H1 (cell line): ENCODE data around the gene PRMT9. TPM values are rescaled to one million over a fixed set of nuclear protein-coding genes. Genes with fewer than 3 reads are reported as not detected.

Experiments
- CTCF ChIA-PET: fragments of 300-600 bp; sonication (Branson Sonifier 250); formaldehyde crosslinking; loops from one replicate; lab custom pipeline; 2021; ENCODE audit not compliant: partially characterized antibody; lab: Charles Lee
- POLR2A ChIA-PET: fragments of 300-600 bp; sonication (Branson Sonifier 250); formaldehyde crosslinking; loops from one replicate; lab custom pipeline; 2021; ENCODE audit warnings: inconsistent platforms; ENCODE audit not compliant: partially characterized antibody; lab: Charles Lee
- DNase-seq, 2 experiments: peaks; one replicate each; pipeline versions ENCODE4 v3.0.0 to v3.0.0-alpha.2; 2010 to 2022; ENCODE audit warnings: low spot score in 2 of 2, low read depth in 1 of 2, mixed read lengths in 1 of 2
- FAIRE-seq: peaks from 2 replicates; lab custom pipeline; 2011; peaks lifted over from hg19 to GRCh38; lab: Jason Lieb, UNC
- H2AFZ ChIP-seq: 2 replicates; pipeline ENCODE4 v1.8.1; 2012; ENCODE audit warnings: low read length, inconsistent platforms
- H2AK5ac ChIP-seq: 2 replicates; pipeline ENCODE4 v1.6.1; 2013; ENCODE audit warnings: low read depth, low read length
- H2BK120ac ChIP-seq: replicated peaks from 2 replicates; pipeline ENCODE3; 2013; ENCODE audit warnings: low read depth, low read length, inconsistent platforms
- H2BK12ac ChIP-seq: 2 replicates; pipeline ENCODE4 v1.6.1; 2013; ENCODE audit warnings: low read depth, low read length
- H2BK15ac ChIP-seq: 2 replicates; pipeline ENCODE4 v1.6.1; 2013; ENCODE audit warnings: low read length
- H2BK20ac ChIP-seq: 2 replicates; pipeline ENCODE4 v1.6.1; 2013; ENCODE audit warnings: low read length
- H2BK5ac ChIP-seq: 2 replicates; pipeline ENCODE4 v1.6.1; 2013; ENCODE audit warnings: low read depth, low read length
- H3K14ac ChIP-seq: 2 replicates; pipeline ENCODE4 v1.6.1; 2013; ENCODE audit warnings: inconsistent platforms; ENCODE audit not compliant: insufficient read length
- H3K18ac ChIP-seq: 2 replicates; pipeline ENCODE4 v1.6.1; 2013; ENCODE audit warnings: low read length; ENCODE audit errors: extremely low read depth
- H3K23ac ChIP-seq: 2 replicates; pipeline ENCODE4 v1.6.1; 2013; ENCODE audit warnings: inconsistent platforms; ENCODE audit not compliant: insufficient read length
- H3K23me2 ChIP-seq: 2 replicates; pipeline ENCODE4 v1.6.1; 2013; ENCODE audit warnings: low read depth, low read length
- H3K27ac ChIP-seq: 2 replicates; pipeline ENCODE4 v1.6.1; 2011; ENCODE audit warnings: low read depth, low read length, inconsistent platforms
- H3K27me3 ChIP-seq, 4 experiments: replicated peaks in 1 of 4; 1 replicate in 1 of 4; 2 replicates in 3 of 4; pipeline versions ENCODE4 v1.6.1 to v1.8.1; 2011 to 2013; ENCODE audit warnings: low read length in 3 of 4, mild to moderate bottlenecking in 3 of 4, inconsistent platforms in 2 of 4, mixed read lengths in 2 of 4, moderate library complexity in 1 of 4; ENCODE audit not compliant: control insufficient read depth in 3 of 4, insufficient read depth in 3 of 4; ENCODE audit errors: extremely low read depth in 1 of 4
- H3K36me3 ChIP-seq, 4 experiments: 2 replicates each; pipeline versions ENCODE4 v1.6.1 to v1.8.1; 2011 to 2013; ENCODE audit warnings: mild to moderate bottlenecking in 4 of 4, low read length in 3 of 4, moderate library complexity in 2 of 4, control low read depth in 1 of 4, inconsistent platforms in 1 of 4; ENCODE audit not compliant: insufficient read depth in 4 of 4, control insufficient read depth in 2 of 4
- H3K4ac ChIP-seq: replicated peaks from 2 replicates; pipeline ENCODE3; 2013; ENCODE audit warnings: low read length, low read depth, mixed read lengths, inconsistent platforms; ENCODE audit not compliant: insufficient read length
- H3K4me1 ChIP-seq, 4 experiments: replicated peaks in 1 of 4; 1 replicate in 1 of 4; 2 replicates in 3 of 4; pipeline versions ENCODE4 v1.6.1 to v1.8.1; 2011 to 2013; ENCODE audit warnings: low read length in 3 of 4, inconsistent platforms in 2 of 4, mixed read lengths in 1 of 4; ENCODE audit not compliant: insufficient read depth in 4 of 4, control insufficient read depth in 3 of 4
- H3K4me2 ChIP-seq, 2 experiments: 2 replicates each; pipeline versions ENCODE4 v1.6.1 to v1.8.1; 2011 to 2013; ENCODE audit warnings: low read depth in 2 of 2, low read length in 2 of 2, control low read depth in 1 of 2, inconsistent platforms in 1 of 2, mild to moderate bottlenecking in 1 of 2; ENCODE audit not compliant: insufficient read depth in 1 of 2
- H3K4me3 ChIP-seq, 4 experiments: fragments of 200-600, 300-600 bp in 1 of 4; sonication (generic), shearing (Covaris generic), sonication (Bioruptor Twin) in 1 of 4; 2 replicates each; pipeline versions ENCODE4 v1.5.1 to v1.8.1; 2011 to 2016; ENCODE audit warnings: low read length in 4 of 4, low read depth in 3 of 4, control low read depth in 2 of 4, inconsistent platforms in 2 of 4, mild to moderate bottlenecking in 2 of 4, mixed read lengths in 1 of 4, moderate library complexity in 1 of 4; ENCODE audit not compliant: insufficient read depth in 2 of 4; ENCODE audit errors: extremely low read depth in 1 of 4
- H3K56ac ChIP-seq: replicated peaks from 2 replicates; pipeline ENCODE3; 2013; ENCODE audit warnings: low read depth, mild to moderate bottlenecking, mixed read lengths, low read length, inconsistent platforms; ENCODE audit not compliant: insufficient read length
- H3K79me1 ChIP-seq: 2 replicates; pipeline ENCODE4 v1.6.1; 2013; ENCODE audit warnings: low read depth, low read length, control low read depth
- H3K79me2 ChIP-seq, 2 experiments: 2 replicates each; pipeline versions ENCODE4 v1.6.1 to v1.8.1; 2012 to 2013; ENCODE audit warnings: low read length in 2 of 2, mild to moderate bottlenecking in 2 of 2, inconsistent platforms in 1 of 2; ENCODE audit not compliant: insufficient read depth in 2 of 2, control insufficient read depth in 1 of 2
- H3K9ac ChIP-seq, 4 experiments: replicated peaks in 1 of 4; 1 replicate in 1 of 4; 2 replicates in 3 of 4; pipeline versions ENCODE4 v1.6.1 to v1.8.1; 2011 to 2013; ENCODE audit warnings: low read depth in 3 of 4, low read length in 3 of 4, control low read depth in 2 of 4, mild to moderate bottlenecking in 2 of 4, moderate library complexity in 2 of 4, inconsistent platforms in 1 of 4; ENCODE audit errors: extremely low read depth in 1 of 4
- H3K9me3 ChIP-seq, 2 experiments: 2 replicates each; pipeline versions ENCODE4 v1.6.1 to v1.8.1; 2012 to 2013; ENCODE audit warnings: mild to moderate bottlenecking in 2 of 2, moderate library complexity in 2 of 2, control low read depth in 1 of 2, inconsistent platforms in 1 of 2, low read depth in 1 of 2, low read length in 1 of 2, mixed read lengths in 1 of 2; ENCODE audit not compliant: insufficient read depth in 2 of 2
- H4K20me1 ChIP-seq, 2 experiments: replicated peaks in 1 of 2; 2 replicates each; pipeline versions ENCODE3 to v1.8.1; 2011 to 2013; ENCODE audit warnings: inconsistent platforms in 2 of 2, low read length in 2 of 2, mild to moderate bottlenecking in 1 of 2; ENCODE audit not compliant: insufficient read depth in 2 of 2, control insufficient read depth in 1 of 2
- H4K5ac ChIP-seq: 2 replicates; pipeline ENCODE4 v1.6.1; 2013; ENCODE audit warnings: low read length, low read depth, mixed read lengths, inconsistent platforms; ENCODE audit not compliant: insufficient read length
- H4K8ac ChIP-seq: 2 replicates; pipeline ENCODE4 v1.8.0; 2013; ENCODE audit warnings: mild to moderate bottlenecking, moderate library complexity, low read length, inconsistent platforms; ENCODE audit not compliant: insufficient read depth; ENCODE audit errors: extremely low read depth
- H4K91ac ChIP-seq: replicated peaks from 2 replicates; pipeline ENCODE3; 2013; ENCODE audit warnings: low read length, mixed read lengths, inconsistent platforms; ENCODE audit not compliant: insufficient read length
- CBX8 ChIP-seq: fragments of 300-800, 300-1000 bp; sonication (generic); IDR thresholded peaks from 2 replicates; pipeline ENCODE4 v1.7.1; 2016; ENCODE audit warnings: low read depth, low read length, borderline replicate concordance
- RAD21 ChIP-seq, 2 experiments: IDR thresholded peaks in 1 of 2; conservative IDR thresholded peaks in 1 of 2; 2 replicates each; pipeline ENCODE4 v1.6.1; 2011; ENCODE audit warnings: low read depth in 2 of 2, low read length in 2 of 2, improper control_type of control experiment in 1 of 2, inconsistent platforms in 1 of 2, mild to moderate bottlenecking in 1 of 2, moderate library complexity in 1 of 2
- SIX5 ChIP-seq: IDR thresholded peaks from 2 replicates; pipeline ENCODE4 v1.6.1; 2011; ENCODE audit warnings: mild to moderate bottlenecking, low read depth, low read length
- TBP ChIP-seq: IDR thresholded peaks from 2 replicates; pipeline ENCODE4 v1.6.1; 2011; ENCODE audit warnings: low read depth, low read length, improper control_type of control experiment
- TEAD4 ChIP-seq: IDR thresholded peaks from 2 replicates; pipeline ENCODE4 v1.6.1; 2012; ENCODE audit warnings: low read depth, low read length, inconsistent platforms, mixed read lengths
- WGBS, 2 experiments: shearing (Covaris generic) in 1 of 2; methylation state at CpG; one replicate each; pipeline versions ENCODE4 v1.1.6 to v1.1.7; 2013 to 2015; ENCODE audit warnings: low lambda C conversion rate in 2 of 2, mixed read lengths in 2 of 2, inconsistent platforms in 1 of 2, low coverage in 1 of 2, missing lambda C conversion rate in 1 of 2; ENCODE audit not compliant: insufficient replicate concordance in 2 of 2, insufficient coverage in 1 of 2, insufficient read length in 1 of 2; ENCODE audit errors: extremely low coverage in 1 of 2, missing lambda C conversion rate in 1 of 2; 5-methylcytosine and 5-hydroxymethylcytosine counted together
- polyA plus RNA-seq, 7 experiments: library from polyadenylated mRNA; depleted of rRNA in 3 of 7; stranded (reverse) in 5 of 7; unstranded in 2 of 7; fragments of >200 nt in 5 of 7; fragments of 200-250 nt in 2 of 7; gene quantifications; 1 replicate in 5 of 7; 2 replicates in 1 of 7; 4 replicates in 1 of 7; pipeline versions ENCODE4 v1.2.1 to v1.2.3, GENCODE V29; 2011 to 2013; ENCODE audit warnings: missing spikeins in 2 of 7, mixed read lengths in 2 of 7
- total RNA-seq: library from RNA; stranded (reverse); fragmentation: NEBNext Ultra II Directional; extraction: Animal tissue kit (Norgen Biotek cat#: 25700); gene quantifications from 2 replicates; pipeline ENCODE4 v1.2.1, GENCODE V29; 2021

PRMT9 gene
- total and polyA plus RNA-seq, 2 of the 8 experiments (the other 6 are each of a cell fraction or from before 2014, with no cell fraction given): 3.8 to 9.6 TPM

DNA sequence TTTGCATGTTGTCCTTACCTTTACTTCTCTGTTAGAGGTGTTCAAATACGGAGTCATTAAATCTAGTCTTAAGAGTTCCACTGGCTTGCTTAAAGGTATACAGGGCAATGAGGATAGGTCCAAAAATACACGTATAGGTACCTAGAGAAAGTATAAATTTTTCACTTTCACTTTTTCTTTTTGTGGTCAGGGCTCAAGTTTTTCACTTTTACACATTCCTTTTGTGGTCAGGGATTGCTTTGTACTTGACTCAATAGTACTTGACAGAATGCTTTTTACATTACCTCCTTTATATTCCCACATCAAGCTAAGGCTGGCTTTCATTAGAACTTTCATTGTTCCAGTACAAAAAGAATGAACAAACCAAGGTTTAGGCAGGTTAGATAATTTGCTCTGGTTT, 45.0 kb downstream of the PRMT9 start:
- Histone ChIP-seq H3K4me1 (peaks cover 0 to 11% (median 0%) of the 10 kb centered on the region in 4 experiments; a peak in 1 of 7 replicates), H4K8ac (no peak overlapping the region), H2BK20ac (no peak overlapping the region), H3K9ac (no peak overlapping the region), H2BK120ac (no peak overlapping the region), H2BK12ac (no peak overlapping the region), H2AK5ac (no peak overlapping the region), H4K20me1 (no peaks in the 10 kb centered on the region), H2BK5ac (no peak overlapping the region), H3K4me2 (no peak overlapping the region), H3K56ac (no peak overlapping the region), H4K91ac (no peak overlapping the region), H3K4ac (no peak overlapping the region), H3K14ac (no peak overlapping the region), H3K79me2 (no peaks in the 10 kb centered on the region; a peak in 2 of 4 replicates)
- POLR2A ChIA-PET: interaction anchor here (1.0 to 1.9 kb wide), 4 partner anchors 13 to 93 kb away, joined by 3 to 5 read pairs (median 4); partner anchors contain the start of gene ARHGAP10
- CTCF ChIA-PET: interaction anchor here (1.0 to 3.7 kb wide), 3 partner anchors 40 to 227 kb away, joined by 3 to 20 read pairs (median 3); no protein-coding TSS in a partner anchor
- TF ChIP-seq RAD21 (IDR thresholded peaks at IDR 0.05 in 1 of 2, conservative IDR thresholded peaks at IDR 0.05 in 1 of 2; ENCODE audit: low read depth in 2 of 2, low read length in 2 of 2) (no peak), TEAD4 (no peak), CBX8 (no peak), SIX5 (no peak), TBP (no peak)
- TF ChIP-seq, all 59 proteins: peak for 0
- Histone ChIP-seq H3K27ac (no peak overlapping the region), H3K23ac (no peak overlapping the region), H3K9me3 (no peaks in the 10 kb centered on the region), H3K23me2 (no peaks in the 10 kb centered on the region), H3K79me1 (no peaks in the 10 kb centered on the region), H3K27me3 (no peaks in the 10 kb centered on the region), H3K4me3 (no peak overlapping the region), H2AFZ (no peak overlapping the region), H2BK15ac (no peak overlapping the region), H3K36me3 (peaks cover 5 to 31% (median 12%) of the 10 kb centered on the region in 4 experiments; a peak in 5 of 8 replicates), H3K18ac (no peak overlapping the region), H4K5ac (no peak overlapping the region)
- DNase-seq (no peak), FAIRE-seq (no peak)
- 79% methylated on average over 2 of the region's 2 CpGs; no CpG with 5 or more reads in 1 of the 2 experiments for WGBS, 2 experiments
